SJSA1 (cell line): ENCODE data around the gene PLIN1. TPM values are rescaled to one million over a fixed set of nuclear protein-coding genes. Genes with fewer than 3 reads are reported as not detected.

ENCODE experiments used
- DNase-seq, 2 experiments: peaks; one replicate each; pipeline ENCODE4 v3.0.0-alpha.2; 2015 to 2020; ENCODE audit warnings: low spot score in 2 of 2, low read depth in 1 of 2
- H3K27ac ChIP-seq: fragments of 250-450 bp; sonication (Bioruptor Pico); 2 replicates; pipeline ENCODE4 v1.5.1; 2020; ENCODE audit warnings: mild to moderate bottlenecking, moderate library complexity
- H3K27me3 ChIP-seq: fragments of 250-450 bp; sonication (Bioruptor Pico); replicated peaks from 2 replicates; pipeline ENCODE4 v1.5.1; 2020; ENCODE audit warnings: mild to moderate bottlenecking, moderate library complexity
- H3K36me3 ChIP-seq: fragments of 250-450 bp; sonication (Bioruptor Pico); 2 replicates; pipeline ENCODE4 v1.5.1; 2020; ENCODE audit warnings: mild to moderate bottlenecking
- H3K4me1 ChIP-seq: fragments of 250-450 bp; sonication (Bioruptor Pico); replicated peaks from 2 replicates; pipeline ENCODE4 v1.6.1; 2021; ENCODE audit warnings: mild to moderate bottlenecking
- H3K4me3 ChIP-seq: fragments of 250-450 bp; sonication (Bioruptor Pico); 2 replicates; pipeline ENCODE4 v1.5.1; 2020; ENCODE audit warnings: mild to moderate bottlenecking
- H3K9me3 ChIP-seq: fragments of 250-450 bp; sonication (Bioruptor Pico); replicated peaks from 2 replicates; pipeline ENCODE4 v1.5.1; 2020; ENCODE audit warnings: mild to moderate bottlenecking
- total RNA-seq: library from RNA; depleted of rRNA; stranded (reverse); fragments of >200 nt; shearing (Covaris generic); gene quantifications from 2 replicates; pipeline ENCODE4 v1.2.3, GENCODE V29; 2014

PLIN1 gene
- total RNA-seq, 1 experiment from 2014 or later = not detected

- DNase-seq = no peak
- Histone ChIP-seq H3K27ac (no peak overlapping the region), H3K4me3 (no peak overlapping the region), H3K27me3 (no peaks in the 10 kb centered on the region), H3K36me3 (peaks cover 10% of the 10 kb centered on the region), H3K9me3 (no peaks in the 10 kb centered on the region; the same call in 1 of the 2 replicates), H3K4me1 (peaks cover 2% of the 10 kb centered on the region)
These were observed 6.8 kb upstream of the PLIN1 start for GRCh38 chr15:89685995-89686394.

GRCh38 chr15:89681146-89681545 lies 2.0 kb upstream of the PLIN1 start:
- H3K36me3 ChIP-seq = peaks cover 4% of the 10 kb centered on the region; the same call in 1 of the 2 replicates
- H3K9me3 ChIP-seq = no peaks in the 10 kb centered on the region
- H3K27ac ChIP-seq = no peak overlapping the region
- no peak for DNase-seq
- no peak overlapping the region for H3K4me3 ChIP-seq
- H3K4me1 ChIP-seq = no peaks in the 10 kb centered on the region
- no peaks in the 10 kb centered on the region for H3K27me3 ChIP-seq

- Histone ChIP-seq H3K27ac (no peak overlapping the region), H3K4me3 (no peak overlapping the region)
- no peak for DNase-seq
These were observed 1.2 kb upstream of the PLIN1 start for GRCh38 chr15:89680282-89680873.

GRCh38 chr15:89677381-89677780 lies 1.8 kb downstream of the PLIN1 start:
- H3K36me3 ChIP-seq = no peaks in the 10 kb centered on the region
- no peaks in the 10 kb centered on the region for H3K9me3 ChIP-seq
- peak in 1 of 2 experiments; percentile 30 for DNase-seq
- H3K27me3 ChIP-seq = no peaks in the 10 kb centered on the region
- no peak overlapping the region for H3K4me3 ChIP-seq
- no peak overlapping the region for H3K27ac ChIP-seq
- H3K4me1 ChIP-seq = no peaks in the 10 kb centered on the region

More at GRCh38 chr15:89680282-89680873, 1.2 kb upstream of the PLIN1 start:
- H3K4me1 ChIP-seq = no peaks in the 10 kb centered on the region
- no peaks in the 10 kb centered on the region for H3K27me3 ChIP-seq
- H3K36me3 ChIP-seq = peaks cover 4% of the 10 kb centered on the region; the same call in 1 of the 2 replicates
- H3K9me3 ChIP-seq = no peaks in the 10 kb centered on the region

GRCh38 chr15:89675606-89676005 lies 3.6 kb downstream of the PLIN1 start:
- Histone ChIP-seq H3K27ac (no peak overlapping the region), H3K4me1 (no peaks in the 10 kb centered on the region), H3K9me3 (no peaks in the 10 kb centered on the region), H3K4me3 (no peak overlapping the region), H3K27me3 (no peaks in the 10 kb centered on the region), H3K36me3 (no peaks in the 10 kb centered on the region)
- no peak for DNase-seq

GRCh38 chr15:89674526-89674925 lies 4.6 kb downstream of the PLIN1 start:
- Histone ChIP-seq H3K27ac (no peak overlapping the region), H3K9me3 (no peaks in the 10 kb centered on the region), H3K4me3 (no peak overlapping the region), H3K27me3 (no peaks in the 10 kb centered on the region), H3K4me1 (no peaks in the 10 kb centered on the region), H3K36me3 (no peaks in the 10 kb centered on the region)
- peak in 1 of 2 experiments; percentile 19 for DNase-seq

- H3K27me3 ChIP-seq = no peaks in the 10 kb centered on the region
- DNase-seq = no peak
- no peaks in the 10 kb centered on the region for H3K36me3 ChIP-seq
- H3K4me1 ChIP-seq = no peaks in the 10 kb centered on the region
- H3K4me3 ChIP-seq = no peak overlapping the region
- no peaks in the 10 kb centered on the region for H3K9me3 ChIP-seq
- no peak overlapping the region for H3K27ac ChIP-seq
These were observed 6.0 kb downstream of the PLIN1 start for GRCh38 chr15:89673165-89673512.

- no peak for DNase-seq
- no peaks in the 10 kb centered on the region for H3K36me3 ChIP-seq
- no peak overlapping the region for H3K4me3 ChIP-seq
- no peaks in the 10 kb centered on the region for H3K9me3 ChIP-seq
- H3K27me3 ChIP-seq = no peaks in the 10 kb centered on the region
- H3K27ac ChIP-seq = no peak overlapping the region
- no peaks in the 10 kb centered on the region for H3K4me1 ChIP-seq
These were observed 6.7 kb downstream of the PLIN1 start for GRCh38 chr15:89672221-89673164.

- H3K27me3 ChIP-seq = no peaks in the 10 kb centered on the region
- no peaks in the 10 kb centered on the region for H3K36me3 ChIP-seq
- H3K27ac ChIP-seq = no peak overlapping the region
- H3K4me1 ChIP-seq = no peaks in the 10 kb centered on the region
- no peak overlapping the region for H3K4me3 ChIP-seq
- no peak for DNase-seq
- H3K9me3 ChIP-seq = no peaks in the 10 kb centered on the region
These were observed 7.5 kb downstream of the PLIN1 start for GRCh38 chr15:89671687-89672086.

- DNase-seq = no peak
- H3K27me3 ChIP-seq = no peaks in the 10 kb centered on the region
- H3K27ac ChIP-seq = no peak overlapping the region
- no peak overlapping the region for H3K4me3 ChIP-seq
- peaks cover 2% of the 10 kb centered on the region for H3K4me1 ChIP-seq
- no peaks in the 10 kb centered on the region for H3K36me3 ChIP-seq
- H3K9me3 ChIP-seq = no peaks in the 10 kb centered on the region
These were observed 8.1 kb downstream of the PLIN1 start for GRCh38 chr15:89670971-89671560.

- Histone ChIP-seq H3K4me3 (no peak overlapping the region), H3K36me3 (no peaks in the 10 kb centered on the region), H3K27ac (no peak overlapping the region), H3K27me3 (no peaks in the 10 kb centered on the region), H3K4me1 (peaks cover 13% of the 10 kb centered on the region), H3K9me3 (no peaks in the 10 kb centered on the region)
- DNase-seq = no peak
These were observed 9.2 kb downstream of the PLIN1 start for GRCh38 chr15:89669941-89670340.

- Histone ChIP-seq H3K9me3 (no peaks in the 10 kb centered on the region), H3K36me3 (no peaks in the 10 kb centered on the region), H3K27me3 (no peaks in the 10 kb centered on the region), H3K27ac (no peak overlapping the region), H3K4me1 (peaks cover 14% of the 10 kb centered on the region), H3K4me3 (no peak overlapping the region)
- no peak for DNase-seq
These were observed 9.8 kb downstream of the PLIN1 start for GRCh38 chr15:89669309-89669865.

GRCh38 chr15:89668171-89668570 lies 11.0 kb downstream of the PLIN1 start:
- H3K27me3 ChIP-seq = no peaks in the 10 kb centered on the region
- H3K4me3 ChIP-seq = no peak overlapping the region
- peaks cover 16% of the 10 kb centered on the region for H3K4me1 ChIP-seq
- H3K9me3 ChIP-seq = no peaks in the 10 kb centered on the region
- H3K27ac ChIP-seq = no peak overlapping the region
- no peaks in the 10 kb centered on the region for H3K36me3 ChIP-seq
- DNase-seq = no peak

GRCh38 chr15:89667706-89667960 lies 11.5 kb downstream of the PLIN1 start:
- Histone ChIP-seq H3K27ac (no peak overlapping the region), H3K9me3 (no peaks in the 10 kb centered on the region), H3K4me1 (peaks cover 22% of the 10 kb centered on the region), H3K36me3 (no peaks in the 10 kb centered on the region), H3K27me3 (no peaks in the 10 kb centered on the region), H3K4me3 (no peak overlapping the region)
- no peak for DNase-seq
